Stimulated activated CD8-positive, alpha-beta memory T cell treated with anti-CD3 and anti-CD28 coated beads, Interleukin-15, amount 100 ng/mL, for 1 hour (primary cell): ENCODE data around the gene SULT4A1.

Experiments used
- DNase-seq: peaks from one replicate; pipeline ENCODE4 v3.0.0-alpha.2; 2020; ENCODE audit warnings: low read depth

Gene SULT4A1

GRCh38 chr22:43860831-43861230, 1.5 kb downstream of the SULT4A1 start:
- no peak for DNase-seq

- no peak for DNase-seq
These were observed 2.2 kb downstream of the SULT4A1 start for GRCh38 chr22:43860126-43860525.

- no peak for DNase-seq
These were observed 2.7 kb downstream of the SULT4A1 start for GRCh38 chr22:43859621-43860020.

GRCh38 chr22:43859176-43859575, 3.1 kb downstream of the SULT4A1 start:
- no peak for DNase-seq

GRCh38 chr22:43858156-43858895, 4.0 kb downstream of the SULT4A1 start:
- DNase-seq = no peak

GRCh38 chr22:43857367-43857766, 4.9 kb downstream of the SULT4A1 start:
- DNase-seq = no peak

- no peak for DNase-seq
These were observed 6.9 kb downstream of the SULT4A1 start for GRCh38 chr22:43855431-43855830.

GRCh38 chr22:43854786-43855271, 7.5 kb downstream of the SULT4A1 start:
- no peak for DNase-seq

GRCh38 chr22:43854121-43854785, 8.1 kb downstream of the SULT4A1 start:
- DNase-seq = no peak

GRCh38 chr22:43853328-43853931, 8.9 kb downstream of the SULT4A1 start:
- DNase-seq = no peak

GRCh38 chr22:43852573-43853327, 9.6 kb downstream of the SULT4A1 start:
- DNase-seq = no peak

GRCh38 chr22:43851979-43852307, 10.4 kb downstream of the SULT4A1 start:
- no peak for DNase-seq

GRCh38 chr22:43851058-43851978, 11.0 kb downstream of the SULT4A1 start:
- no peak for DNase-seq

- no peak for DNase-seq
These were observed 11.8 kb downstream of the SULT4A1 start for GRCh38 chr22:43850529-43850928.

GRCh38 chr22:43849731-43850130, 12.6 kb downstream of the SULT4A1 start:
- no peak for DNase-seq

GRCh38 chr22:43848366-43849171, 13.7 kb downstream of the SULT4A1 start:
- DNase-seq = no peak

- no peak for DNase-seq
These were observed 14.7 kb downstream of the SULT4A1 start for GRCh38 chr22:43847376-43848289.

- DNase-seq = no peak
These were observed 15.3 kb downstream of the SULT4A1 start for GRCh38 chr22:43846966-43847365.

GRCh38 chr22:43845981-43846380, 16.3 kb downstream of the SULT4A1 start:
- DNase-seq = no peak
